Motor neuron (in vitro differentiated cells): Measurements from ENCODE around the gene CBX4. TPM values are rescaled to one million over a fixed set of nuclear protein-coding genes. Genes with fewer than 3 reads are reported as not detected.

ENCODE experiments used
- ATAC-seq, 8 experiments: fragments of 200-7000 bp; cut with Tn5 transposase; replicated peaks in 6 of 8; 2 replicates each; pipeline ENCODE4 v1.8.0; 2021; ENCODE audit warnings: mild to moderate bottlenecking in 8 of 8, moderate library complexity in 8 of 8
- H3K27ac ChIP-seq, 2 donors: fragments of 250-450 bp; sonication (Bioruptor Pico); 2 replicates each; pipeline ENCODE4 v1.9.0; 2021; ENCODE audit warnings: antibody characterized with exemption in 2 of 2, mild to moderate bottlenecking in 2 of 2, moderate library complexity in 1 of 2
- H3K4me1 ChIP-seq, 2 donors: fragments of 250-450 bp; sonication (Bioruptor Pico); replicated peaks in 1 of 2; 2 replicates each; pipeline ENCODE4 v1.6.1; 2021; ENCODE audit warnings: antibody characterized with exemption in 2 of 2, mild to moderate bottlenecking in 2 of 2, moderate library complexity in 1 of 2
- H3K4me3 ChIP-seq, 5 donors: fragments of 250-450 bp; sonication (Bioruptor Pico); 2 replicates each; pipeline ENCODE4 v1.9.0; 2021; ENCODE audit warnings: antibody characterized with exemption in 5 of 5, mild to moderate bottlenecking in 5 of 5, moderate library complexity in 4 of 5
- WGBS, 10 experiments: fragments of 450-650 bp; shearing (Covaris generic); methylation state at CpG; one replicate each; pipeline ENCODE4 v1.0.0; 2022; 5-methylcytosine and 5-hydroxymethylcytosine counted together
- in situ Hi-C, 9 experiments: fragments of 400-800 bp; cut with MboI; loops; one replicate each; pipeline ENCODE4 v1.15.0; 2021; ENCODE audit warnings: low sequenced_read_pairs in 9 of 9, low pct_unique_long_range_greater_than_20kb in 2 of 9; ENCODE audit not compliant: unreplicated experiment in 9 of 9
- total RNA-seq, 8 experiments: library from RNA; unstranded; fragments of 300-600 nt; gene quantifications; 2 replicates each; pipeline versions ENCODE4 v1.2.3 to v1.2.4, GENCODE V29; 2022

The CBX4 gene
- total RNA-seq, 8 experiments from 2014 or later = 10.9 to 51.0 (median 33.0) TPM

- ATAC-seq = peak in 1 of 8 experiments; percentile 11
- Histone ChIP-seq H3K27ac (no peak overlapping the region), H3K4me1 (peaks cover 41% of the 10 kb centered on the region in 2 donors), H3K4me3 (peak overlapping the region in 4 of 5 donors; percentile 3 to 17 (median 12))
- in situ Hi-C loops = loop anchor here in 3 of 9 experiments (25.0 kb wide), 1 partner anchor 187 kb away; no protein-coding TSS in a partner anchor
- WGBS, 10 experiments = 0 to 35% (median 3%) methylated on average over 2 to 18 of the region's 44 CpGs; no CpG with 5 or more reads in 4 of the 10 experiments
Measured at GRCh38 chr17:79800325-79801155, 38.7 kb downstream of the CBX4 start.

GRCh38 chr17:79799538-79800324 is 39.5 kb downstream of the CBX4 start:
- H3K27ac ChIP-seq = no peak overlapping the region
- H3K4me3 ChIP-seq = no peak overlapping the region
- no peak for ATAC-seq
- in situ Hi-C loops = loop anchor here in 3 of 9 experiments (25.0 kb wide), 1 partner anchor 188 kb away; no protein-coding TSS in a partner anchor
- 0 to 40% (median 11%) methylated on average over 2 to 29 of the region's 31 CpGs for WGBS, 10 experiments
- H3K4me1 ChIP-seq = peaks cover 41 to 49% of the 10 kb centered on the region in 2 donors

- in situ Hi-C loops = no loop called here
- 0 to 60% (median 15%) methylated on average over 1 to 7 of the region's 23 CpGs; no CpG with 5 or more reads in 2 of the 10 experiments for WGBS, 10 experiments
- no peak for ATAC-seq
- Histone ChIP-seq H3K27ac (no peak overlapping the region), H3K4me1 (peaks cover 38 to 49% of the 10 kb centered on the region in 2 donors), H3K4me3 (no peak overlapping the region)
Measured at GRCh38 chr17:79799174-79799537, 40.1 kb downstream of the CBX4 start.

- peaks cover 39 to 52% of the 10 kb centered on the region in 2 donors for H3K4me1 ChIP-seq
- ATAC-seq = no peak
- 0 to 30% (median 20%) methylated on average over 3 to 29 of the region's 70 CpGs; no CpG with 5 or more reads in 3 of the 10 experiments for WGBS, 10 experiments
- H3K27ac ChIP-seq = peak overlapping the region; percentile 87 to 88
- H3K4me3 ChIP-seq = peak overlapping the region in 4 of 5 donors; percentile 33 to 75 (median 47)
- in situ Hi-C loops = no loop called here
Measured at GRCh38 chr17:79798299-79799173, 40.7 kb downstream of the CBX4 start.

- peak overlapping the region; percentile 29 to 75 (median 45) for H3K4me3 ChIP-seq
- in situ Hi-C loops = no loop called here
- H3K27ac ChIP-seq = peak overlapping the region; percentile 87 to 88
- ATAC-seq = peak; percentile 4 to 43 (median 24)
- WGBS, 10 experiments = 0% methylated on average over 1 of the region's 89 CpGs; no CpG with 5 or more reads in 9 of the 10 experiments
- H3K4me1 ChIP-seq = peaks cover 42 to 60% of the 10 kb centered on the region in 2 donors
Measured at GRCh38 chr17:79797492-79798298, 41.5 kb downstream of the CBX4 start.

GRCh38 chr17:79796763-79797491 is 42.3 kb downstream of the CBX4 start, which contains the start of gene CBX8:
TSS of gene CBX8 (minus strand) at chr17:79797077. CDS start at chr17:79796998, 79 bp downstream.
- Histone ChIP-seq H3K27ac (peak within 1 kb of the TSS; percentile 90 to 93), H3K4me1 (peaks cover 43 to 64% of the 10 kb centered on the region in 2 donors), H3K4me3 (peak within 1 kb of the TSS; percentile 52 to 76 (median 68))
- no CpG with 5 or more reads among the region's 79 CpGs for WGBS, 10 experiments
- ATAC-seq = peak; percentile 77 to 86 (median 81)
- in situ Hi-C loops = no loop called here

GRCh38 chr17:79796444-79796762 is 42.8 kb downstream of the CBX4 start:
- in situ Hi-C loops = no loop called here
- H3K4me3 ChIP-seq = peak overlapping the region; percentile 52 to 76 (median 68)
- peaks cover 48 to 69% of the 10 kb centered on the region in 2 donors for H3K4me1 ChIP-seq
- peak overlapping the region; percentile 90 to 93 for H3K27ac ChIP-seq
- no peak for ATAC-seq
- 0 to 5% (median 0%) methylated on average over 1 to 8 of the region's 19 CpGs; no CpG with 5 or more reads in 3 of the 10 experiments for WGBS, 10 experiments

GRCh38 chr17:79795795-79796443 is 43.3 kb downstream of the CBX4 start:
- ATAC-seq = no peak
- H3K4me3 ChIP-seq = peak overlapping the region; percentile 52 to 76 (median 68)
- in situ Hi-C loops = no loop called here
- H3K4me1 ChIP-seq = peaks cover 53 to 74% of the 10 kb centered on the region in 2 donors
- H3K27ac ChIP-seq = peak overlapping the region in 1 of 2 donors; percentile 90
- 10 to 69% (median 40%) methylated on average over 2 to 7 of the region's 8 CpGs; no CpG with 5 or more reads in 4 of the 10 experiments for whole genome bisulfite sequencing, 10 experiments

GRCh38 chr17:79794659-79795511 is 44.4 kb downstream of the CBX4 start:
- Histone ChIP-seq H3K4me1 (peaks cover 51 to 68% of the 10 kb centered on the region in 2 donors), H3K4me3 (peak overlapping the region in 1 of 5 donors; percentile 7)
- WGBS, 10 experiments = 70 to 100% (median 83%) methylated on average over 1 to 10 of the region's 47 CpGs; no CpG with 5 or more reads in 6 of the 10 experiments

GRCh38 chr17:79793924-79794304 is 45.3 kb downstream of the CBX4 start:
- peak overlapping the region in 4 of 5 donors; percentile 14 to 37 (median 27) for H3K4me3 ChIP-seq
- in situ Hi-C loops = no loop called here

More at GRCh38 chr17:79794659-79795511, 44.4 kb downstream of the CBX4 start:
- ATAC-seq = no peak
- in situ Hi-C loops = no loop called here
- no peak overlapping the region for H3K27ac ChIP-seq

More at GRCh38 chr17:79793924-79794304, 45.3 kb downstream of the CBX4 start:
- H3K4me1 ChIP-seq = peaks cover 56 to 71% of the 10 kb centered on the region in 2 donors
- ATAC-seq = peak in 1 of 8 experiments; percentile 4
- no peak overlapping the region for H3K27ac ChIP-seq
- 25 to 53% (median 28%) methylated on average over 1 to 3 of the region's 3 CpGs; no CpG with 5 or more reads in 5 of the 10 experiments for WGBS, 10 experiments
